Liver (tissue), 9 donors: Measurements from ENCODE around the gene TNFRSF25. TPM values are rescaled to one million over a fixed set of nuclear protein-coding genes. Genes with fewer than 3 reads are reported as not detected.

Experiments used
- DNase-seq: peaks from one replicate; pipeline ENCODE4 v3.0.0-alpha.2; 2017; ENCODE audit warnings: low spot score
- H3K27ac ChIP-seq, 2 donors: one replicate each; pipeline ENCODE4 v1.7.0; 2013; ENCODE audit warnings: inconsistent platforms in 2 of 2, low read length in 2 of 2, control low read depth in 1 of 2, low read depth in 1 of 2, mild to moderate bottlenecking in 1 of 2
- H3K27me3 ChIP-seq, 4 donors: one replicate each; pipeline versions ENCODE4 v1.6.1 to v1.7.0; 2013; ENCODE audit warnings: low read length in 3 of 4, inconsistent platforms in 1 of 4, mild to moderate bottlenecking in 1 of 4, moderate library complexity in 1 of 4; ENCODE audit not compliant: control insufficient read depth in 4 of 4, insufficient read depth in 4 of 4
- H3K36me3 ChIP-seq, 4 donors: one replicate each; pipeline versions ENCODE4 v1.6.1 to v1.7.0; 2013; ENCODE audit warnings: low read length in 3 of 4, mild to moderate bottlenecking in 3 of 4, low read depth in 1 of 4, moderate library complexity in 1 of 4; ENCODE audit not compliant: control insufficient read depth in 4 of 4, insufficient read depth in 3 of 4
- H3K4me1 ChIP-seq, 4 donors: one replicate each; pipeline versions ENCODE4 v1.6.1 to v1.7.0; 2013; ENCODE audit warnings: low read length in 3 of 4, mild to moderate bottlenecking in 3 of 4, moderate library complexity in 1 of 4; ENCODE audit not compliant: control insufficient read depth in 4 of 4, insufficient read depth in 4 of 4
- H3K4me3 ChIP-seq, 3 donors: one replicate each; pipeline versions ENCODE4 v1.6.1 to v1.7.0; 2013; ENCODE audit warnings: low read length in 3 of 3, control low read depth in 1 of 3, low read depth in 1 of 3, mild to moderate bottlenecking in 1 of 3
- H3K9ac ChIP-seq, 2 donors: one replicate each; pipeline ENCODE4 v1.7.0; 2013; ENCODE audit warnings: low read length in 2 of 2, mild to moderate bottlenecking in 2 of 2, moderate library complexity in 2 of 2, control low read depth in 1 of 2, low read depth in 1 of 2
- H3K9me3 ChIP-seq, 4 donors: one replicate each; pipeline versions ENCODE4 v1.6.1 to v1.7.0; 2013; ENCODE audit warnings: low read length in 3 of 4; ENCODE audit not compliant: control insufficient read depth in 4 of 4
- EGR1 ChIP-seq, 2 donors: IDR thresholded peaks; 2 replicates each; pipeline ENCODE4 v1.6.1; 2016 to 2018; ENCODE audit warnings: antibody characterized with exemption in 2 of 2, low read depth in 2 of 2
- FOXA1 ChIP-seq: IDR thresholded peaks from 2 replicates; pipeline ENCODE4 v1.6.1; 2016; ENCODE audit warnings: antibody characterized with exemption
- FOXA2 ChIP-seq: IDR thresholded peaks from 2 replicates; pipeline ENCODE4 v1.6.1; 2016; ENCODE audit warnings: antibody characterized with exemption
- GABPA ChIP-seq, 2 donors: IDR thresholded peaks in 1 of 2; conservative IDR thresholded peaks in 1 of 2; 2 replicates each; pipeline ENCODE4 v1.6.1; 2016; ENCODE audit warnings: antibody characterized with exemption in 2 of 2, mild to moderate bottlenecking in 1 of 2, moderate library complexity in 1 of 2
- JUND ChIP-seq, 2 donors: IDR thresholded peaks; 2 replicates each; pipeline ENCODE4 v1.6.1; 2016; ENCODE audit warnings: antibody characterized with exemption in 2 of 2
- RAD21 ChIP-seq, 2 donors: IDR thresholded peaks; 2 replicates each; pipeline ENCODE4 v1.6.1; 2016; ENCODE audit warnings: antibody characterized with exemption in 2 of 2, mild to moderate bottlenecking in 2 of 2
- SP1 ChIP-seq: IDR thresholded peaks from 2 replicates; pipeline ENCODE4 v1.6.1; 2018; ENCODE audit warnings: antibody characterized with exemption, mild to moderate bottlenecking
- TAF1 ChIP-seq: conservative IDR thresholded peaks from 2 replicates; pipeline ENCODE4 v1.6.1; 2016; ENCODE audit warnings: antibody characterized with exemption, mild to moderate bottlenecking
- YY1 ChIP-seq: IDR thresholded peaks from 2 replicates; pipeline ENCODE4 v1.6.1; 2016; ENCODE audit warnings: antibody characterized with exemption, mild to moderate bottlenecking
- WGBS: extraction: QIAGEN DNeasy Blood & Tissue Kit; methylation state at CpG from one replicate; pipeline ENCODE4 v1.1.7; 2013; 5-methylcytosine and 5-hydroxymethylcytosine counted together
- polyA plus RNA-seq, 2 donors: library from polyadenylated mRNA; stranded (reverse) in 1 of 2; unstranded in 1 of 2; fragments of 200-250 nt in 1 of 2; fragments of >200 nt in 1 of 2; fragmentation: Nextera tagmentation in 1 of 2; extraction: Ambion mirVana in 1 of 2; gene quantifications; one replicate each; pipeline versions ENCODE4 v1.2.1 to v1.2.3, GENCODE V29; 2013 to 2015
- total RNA-seq, 2 donors: library from RNA; depleted of rRNA; stranded (reverse); fragments of >200 nt; gene quantifications; one replicate each; pipeline ENCODE4 v1.2.3, GENCODE V29; 2014
- TF ChIP-seq, protein P1 (sequence below): IDR thresholded peaks from 2 replicates; pipeline ENCODE4 v1.6.1; 2016; ENCODE audit warnings: antibody characterized with exemption, mild to moderate bottlenecking
- TF ChIP-seq, protein P2 (sequence below): IDR thresholded peaks from 2 replicates; pipeline ENCODE4 v1.6.1; 2016; ENCODE audit warnings: antibody characterized with exemption
- TF ChIP-seq, protein P3 (sequence below): IDR thresholded peaks from 2 replicates; pipeline ENCODE4 v1.6.1; 2016; ENCODE audit warnings: antibody characterized with exemption
- TF ChIP-seq, protein P4 (sequence below): fragments of 150-350 bp; IDR thresholded peaks from 2 replicates; pipeline ENCODE4 v1.5.1; 2017; ENCODE audit warnings: improper control_type of control experiment, low read depth, low read length; ENCODE audit not compliant: missing input control
- TF ChIP-seq, protein P5 (sequence below): IDR thresholded peaks from 2 replicates; pipeline ENCODE4 v1.6.1; 2016; ENCODE audit warnings: antibody characterized with exemption
- donor health status: healthy.
- donor health status: healthy.
- donor health status: healthy.
- donor health status: healthy.
- donor health status: healthy.

The TNFRSF25 gene
- total and polyA plus RNA-seq, 4 donors = 0.78 to 2.6 (median 2.0) TPM

DNA sequence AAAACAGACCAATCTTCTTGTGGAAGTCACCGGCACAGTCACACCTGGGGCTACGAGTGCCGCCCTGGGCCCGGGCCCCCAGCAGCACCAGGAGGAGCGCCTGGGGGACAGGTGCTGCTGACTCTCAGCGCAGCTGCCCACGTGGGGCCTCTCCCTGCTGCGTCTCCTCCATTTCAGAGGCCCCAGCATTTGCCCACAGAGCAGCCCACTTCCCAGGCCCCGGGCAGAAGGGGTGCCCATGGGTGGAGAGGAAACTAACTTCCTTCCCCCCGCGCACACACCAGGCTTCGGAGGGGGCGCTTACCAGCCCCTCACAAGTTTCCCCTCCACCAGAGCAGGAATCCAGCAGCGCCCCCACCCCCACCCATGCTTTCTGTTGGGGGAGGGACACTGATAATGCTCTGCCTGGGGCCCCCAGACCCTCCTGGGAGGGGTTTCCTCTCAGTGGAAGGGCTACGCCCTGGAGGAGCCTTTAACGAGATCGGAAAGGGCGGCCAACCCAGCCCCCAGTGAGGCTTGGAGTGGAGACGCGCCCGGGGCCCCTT lies 440 bp downstream of the TNFRSF25 start:
- TF ChIP-seq, protein P1, sequence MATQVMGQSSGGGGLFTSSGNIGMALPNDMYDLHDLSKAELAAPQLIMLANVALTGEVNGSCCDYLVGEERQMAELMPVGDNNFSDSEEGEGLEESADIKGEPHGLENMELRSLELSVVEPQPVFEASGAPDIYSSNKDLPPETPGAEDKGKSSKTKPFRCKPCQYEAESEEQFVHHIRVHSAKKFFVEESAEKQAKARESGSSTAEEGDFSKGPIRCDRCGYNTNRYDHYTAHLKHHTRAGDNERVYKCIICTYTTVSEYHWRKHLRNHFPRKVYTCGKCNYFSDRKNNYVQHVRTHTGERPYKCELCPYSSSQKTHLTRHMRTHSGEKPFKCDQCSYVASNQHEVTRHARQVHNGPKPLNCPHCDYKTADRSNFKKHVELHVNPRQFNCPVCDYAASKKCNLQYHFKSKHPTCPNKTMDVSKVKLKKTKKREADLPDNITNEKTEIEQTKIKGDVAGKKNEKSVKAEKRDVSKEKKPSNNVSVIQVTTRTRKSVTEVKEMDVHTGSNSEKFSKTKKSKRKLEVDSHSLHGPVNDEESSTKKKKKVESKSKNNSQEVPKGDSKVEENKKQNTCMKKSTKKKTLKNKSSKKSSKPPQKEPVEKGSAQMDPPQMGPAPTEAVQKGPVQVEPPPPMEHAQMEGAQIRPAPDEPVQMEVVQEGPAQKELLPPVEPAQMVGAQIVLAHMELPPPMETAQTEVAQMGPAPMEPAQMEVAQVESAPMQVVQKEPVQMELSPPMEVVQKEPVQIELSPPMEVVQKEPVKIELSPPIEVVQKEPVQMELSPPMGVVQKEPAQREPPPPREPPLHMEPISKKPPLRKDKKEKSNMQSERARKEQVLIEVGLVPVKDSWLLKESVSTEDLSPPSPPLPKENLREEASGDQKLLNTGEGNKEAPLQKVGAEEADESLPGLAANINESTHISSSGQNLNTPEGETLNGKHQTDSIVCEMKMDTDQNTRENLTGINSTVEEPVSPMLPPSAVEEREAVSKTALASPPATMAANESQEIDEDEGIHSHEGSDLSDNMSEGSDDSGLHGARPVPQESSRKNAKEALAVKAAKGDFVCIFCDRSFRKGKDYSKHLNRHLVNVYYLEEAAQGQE = no peak
- TF ChIP-seq FOXA1 (no peak), TAF1 (no peak), GABPA (IDR thresholded peaks at IDR 0.05 in 1 of 2, conservative IDR thresholded peaks at IDR 0.05 in 1 of 2) (no peak), YY1 (no peak), SP1 (no peak), EGR1 (IDR thresholded peaks at IDR 0.05; ENCODE audit: low read depth in 2 of 2) (no peak), JUND (IDR thresholded peaks at IDR 0.05) (no peak), FOXA2 (no peak), RAD21 (IDR thresholded peaks at IDR 0.05) (no peak)
- TF ChIP-seq, protein P2, sequence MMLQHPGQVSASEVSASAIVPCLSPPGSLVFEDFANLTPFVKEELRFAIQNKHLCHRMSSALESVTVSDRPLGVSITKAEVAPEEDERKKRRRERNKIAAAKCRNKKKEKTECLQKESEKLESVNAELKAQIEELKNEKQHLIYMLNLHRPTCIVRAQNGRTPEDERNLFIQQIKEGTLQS = no peak
- TF ChIP-seq, protein P3, sequence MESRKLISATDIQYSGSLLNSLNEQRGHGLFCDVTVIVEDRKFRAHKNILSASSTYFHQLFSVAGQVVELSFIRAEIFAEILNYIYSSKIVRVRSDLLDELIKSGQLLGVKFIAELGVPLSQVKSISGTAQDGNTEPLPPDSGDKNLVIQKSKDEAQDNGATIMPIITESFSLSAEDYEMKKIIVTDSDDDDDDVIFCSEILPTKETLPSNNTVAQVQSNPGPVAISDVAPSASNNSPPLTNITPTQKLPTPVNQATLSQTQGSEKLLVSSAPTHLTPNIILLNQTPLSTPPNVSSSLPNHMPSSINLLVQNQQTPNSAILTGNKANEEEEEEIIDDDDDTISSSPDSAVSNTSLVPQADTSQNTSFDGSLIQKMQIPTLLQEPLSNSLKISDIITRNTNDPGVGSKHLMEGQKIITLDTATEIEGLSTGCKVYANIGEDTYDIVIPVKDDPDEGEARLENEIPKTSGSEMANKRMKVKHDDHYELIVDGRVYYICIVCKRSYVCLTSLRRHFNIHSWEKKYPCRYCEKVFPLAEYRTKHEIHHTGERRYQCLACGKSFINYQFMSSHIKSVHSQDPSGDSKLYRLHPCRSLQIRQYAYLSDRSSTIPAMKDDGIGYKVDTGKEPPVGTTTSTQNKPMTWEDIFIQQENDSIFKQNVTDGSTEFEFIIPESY = no peak
- TF ChIP-seq, protein P4, sequence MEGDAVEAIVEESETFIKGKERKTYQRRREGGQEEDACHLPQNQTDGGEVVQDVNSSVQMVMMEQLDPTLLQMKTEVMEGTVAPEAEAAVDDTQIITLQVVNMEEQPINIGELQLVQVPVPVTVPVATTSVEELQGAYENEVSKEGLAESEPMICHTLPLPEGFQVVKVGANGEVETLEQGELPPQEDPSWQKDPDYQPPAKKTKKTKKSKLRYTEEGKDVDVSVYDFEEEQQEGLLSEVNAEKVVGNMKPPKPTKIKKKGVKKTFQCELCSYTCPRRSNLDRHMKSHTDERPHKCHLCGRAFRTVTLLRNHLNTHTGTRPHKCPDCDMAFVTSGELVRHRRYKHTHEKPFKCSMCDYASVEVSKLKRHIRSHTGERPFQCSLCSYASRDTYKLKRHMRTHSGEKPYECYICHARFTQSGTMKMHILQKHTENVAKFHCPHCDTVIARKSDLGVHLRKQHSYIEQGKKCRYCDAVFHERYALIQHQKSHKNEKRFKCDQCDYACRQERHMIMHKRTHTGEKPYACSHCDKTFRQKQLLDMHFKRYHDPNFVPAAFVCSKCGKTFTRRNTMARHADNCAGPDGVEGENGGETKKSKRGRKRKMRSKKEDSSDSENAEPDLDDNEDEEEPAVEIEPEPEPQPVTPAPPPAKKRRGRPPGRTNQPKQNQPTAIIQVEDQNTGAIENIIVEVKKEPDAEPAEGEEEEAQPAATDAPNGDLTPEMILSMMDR = no peak
- TF ChIP-seq, protein P5, sequence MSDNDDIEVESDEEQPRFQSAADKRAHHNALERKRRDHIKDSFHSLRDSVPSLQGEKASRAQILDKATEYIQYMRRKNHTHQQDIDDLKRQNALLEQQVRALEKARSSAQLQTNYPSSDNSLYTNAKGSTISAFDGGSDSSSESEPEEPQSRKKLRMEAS = no peak
- Histone ChIP-seq H3K27ac (no peak overlapping the region), H3K4me3 (peak overlapping the region in 1 of 3 donors; percentile 13), H3K4me1 (peaks cover 0 to 20% (median 8%) of the 10 kb centered on the region in 4 donors), H3K36me3 (no peaks in the 10 kb centered on the region), H3K9me3 (no peaks in the 10 kb centered on the region), H3K9ac (no peak overlapping the region), H3K27me3 (no peaks in the 10 kb centered on the region)
- 53% methylated on average over 21 of the region's 21 CpGs for WGBS
- DNase-seq = no peak

DNA sequence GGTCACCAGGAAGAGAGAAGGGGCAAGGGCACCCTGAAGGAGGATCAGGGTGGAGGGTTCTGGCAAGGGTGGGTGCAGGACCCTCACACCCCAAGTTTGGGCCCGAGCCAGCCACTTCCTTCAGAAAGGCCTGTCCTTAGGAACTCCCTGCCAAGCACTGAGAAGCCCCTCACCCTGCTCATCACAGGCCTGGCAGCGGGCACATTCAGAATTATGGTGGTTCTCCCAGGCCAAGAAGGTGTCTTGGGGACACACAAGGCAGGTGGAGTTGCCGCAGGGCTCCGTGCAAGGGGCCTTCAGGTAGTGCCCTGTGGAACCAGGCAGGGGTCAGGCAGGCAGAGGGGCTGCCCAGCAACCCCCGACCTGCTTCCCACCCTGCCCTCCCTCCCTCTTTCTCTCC lies 1.1 kb downstream of the TNFRSF25 start:
- no peaks in the 10 kb centered on the region for H3K27me3 ChIP-seq
- 90% methylated on average over 5 of the region's 5 CpGs for WGBS
- no peak for TF ChIP-seq YY1
- TF ChIP-seq, protein P2 = no peak
- H3K4me1 ChIP-seq = peaks cover 0 to 20% (median 8%) of the 10 kb centered on the region in 4 donors
- no peak overlapping the region for H3K4me3 ChIP-seq
- H3K27ac ChIP-seq = no peak overlapping the region
- DNase-seq = no peak
- H3K36me3 ChIP-seq = peaks cover 0 to 2% (median 0%) of the 10 kb centered on the region in 4 donors
- no peak overlapping the region for H3K9ac ChIP-seq
- no peaks in the 10 kb centered on the region for H3K9me3 ChIP-seq
